Activated CD4-positive, alpha-beta T cell treated with anti-CD3 and anti-CD28 coated beads, Interleukin-10, Interleukin-2, amounts not matched to agents 100 ng/mL and 50 ng/mL, durations not matched to agents 16 hours and 8 hours (primary cell): ENCODE data around the gene ZNF280D.
"Not testable (repeated sequence)": the region's sequence is repeated elsewhere in the genome, so short reads cannot be mapped to it uniquely, and the experiment has no call there.

ENCODE experiments used
- DNase-seq: peaks from one replicate; pipeline ENCODE4 v3.0.0-alpha.2; 2020

Gene ZNF280D, protein sequence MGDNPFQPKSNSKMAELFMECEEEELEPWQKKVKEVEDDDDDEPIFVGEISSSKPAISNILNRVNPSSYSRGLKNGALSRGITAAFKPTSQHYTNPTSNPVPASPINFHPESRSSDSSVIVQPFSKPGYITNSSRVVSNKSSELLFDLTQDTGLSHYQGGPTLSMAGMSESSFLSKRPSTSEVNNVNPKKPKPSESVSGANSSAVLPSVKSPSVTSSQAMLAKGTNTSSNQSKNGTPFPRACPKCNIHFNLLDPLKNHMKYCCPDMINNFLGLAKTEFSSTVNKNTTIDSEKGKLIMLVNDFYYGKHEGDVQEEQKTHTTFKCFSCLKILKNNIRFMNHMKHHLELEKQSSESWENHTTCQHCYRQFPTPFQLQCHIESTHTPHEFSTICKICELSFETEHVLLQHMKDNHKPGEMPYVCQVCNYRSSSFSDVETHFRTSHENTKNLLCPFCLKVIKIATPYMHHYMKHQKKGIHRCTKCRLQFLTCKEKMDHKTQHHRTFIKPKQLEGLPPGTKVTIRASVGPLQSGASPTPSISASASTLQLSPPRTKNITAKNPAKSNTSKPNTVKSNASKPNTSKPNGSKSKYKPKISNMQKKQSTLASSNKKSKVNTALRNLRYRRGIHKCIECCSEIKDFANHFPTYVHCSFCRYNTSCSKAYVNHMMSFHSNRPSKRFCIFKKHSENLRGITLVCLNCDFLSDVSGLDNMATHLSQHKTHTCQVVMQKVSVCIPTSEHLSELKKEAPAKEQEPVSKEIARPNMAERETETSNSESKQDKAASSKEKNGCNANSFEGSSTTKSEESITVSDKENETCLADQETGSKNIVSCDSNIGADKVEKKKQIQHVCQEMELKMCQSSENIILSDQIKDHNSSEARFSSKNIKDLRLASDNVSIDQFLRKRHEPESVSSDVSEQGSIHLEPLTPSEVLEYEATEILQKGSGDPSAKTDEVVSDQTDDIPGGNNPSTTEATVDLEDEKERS

DNA sequence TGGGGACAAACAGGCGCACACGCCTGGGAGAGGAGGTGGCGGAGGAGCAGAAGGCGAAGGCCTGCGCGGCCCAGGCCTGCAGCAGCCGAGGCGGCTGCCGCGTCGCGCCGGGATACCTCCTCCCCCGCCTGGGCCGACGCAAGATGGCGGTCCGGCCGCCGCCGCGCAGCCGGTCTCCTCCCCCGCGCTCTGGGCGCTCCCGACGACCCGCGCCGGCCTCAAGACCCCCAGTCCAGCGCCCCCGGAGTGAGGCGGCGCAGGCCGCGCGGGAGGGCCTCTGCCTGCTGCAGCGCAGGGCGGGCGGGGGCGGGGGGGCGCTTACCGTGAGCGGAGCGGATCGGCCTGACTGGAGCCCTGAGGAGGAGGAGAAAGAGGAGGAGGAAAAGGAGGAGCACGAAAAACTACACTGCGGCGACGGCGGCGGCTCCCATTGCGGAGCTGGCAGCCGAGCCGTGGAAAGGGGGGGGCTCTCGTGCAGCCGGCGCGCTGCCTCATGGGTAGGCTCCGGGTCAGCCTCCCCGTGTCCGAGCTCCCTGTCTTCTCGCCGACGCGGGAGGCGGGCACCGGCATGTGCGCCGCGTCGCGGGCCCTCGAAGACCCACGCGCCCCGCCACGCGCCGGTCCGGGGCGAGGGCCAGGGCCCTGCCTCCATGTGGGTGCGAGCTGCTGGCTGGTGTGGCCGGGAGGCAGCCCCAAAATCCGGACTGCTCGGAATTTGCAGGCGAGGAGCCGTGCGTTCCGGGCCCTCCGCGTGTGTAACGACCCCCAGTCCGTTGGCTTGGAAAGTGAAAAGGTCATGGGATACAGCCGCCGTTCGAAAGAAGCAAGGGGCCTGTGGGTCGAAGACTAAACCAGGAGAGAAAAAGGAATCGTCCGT lies at the start of gene ZNF280D:
ZNF280D (minus strand) TSS at position 374 of the 877 bp plus-strand sequence. CDS start 26,400 bp downstream, outside the sequence.
- peak; percentile 87 for DNase-seq

DNA sequence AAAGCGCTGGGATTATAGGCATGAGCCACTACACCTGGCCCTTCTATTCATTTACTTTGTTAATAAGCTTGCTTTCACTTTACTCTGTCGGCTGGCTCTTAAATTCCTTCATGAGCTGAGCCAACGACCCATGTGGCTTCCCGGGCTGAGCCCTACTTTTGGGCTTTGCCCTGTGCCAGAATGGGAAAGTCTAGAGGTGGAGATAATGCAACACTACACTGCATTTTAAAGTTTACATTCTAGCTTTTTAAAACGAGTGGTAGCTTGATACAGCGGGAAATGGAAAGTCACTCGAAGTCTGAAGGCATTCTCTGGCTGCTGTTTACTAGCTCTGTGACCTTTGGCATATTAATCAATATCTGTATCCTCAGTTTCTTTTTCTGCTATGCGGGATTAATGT lies 49.0 kb upstream of the ZNF280D start:
- DNase-seq = no peak

DNA sequence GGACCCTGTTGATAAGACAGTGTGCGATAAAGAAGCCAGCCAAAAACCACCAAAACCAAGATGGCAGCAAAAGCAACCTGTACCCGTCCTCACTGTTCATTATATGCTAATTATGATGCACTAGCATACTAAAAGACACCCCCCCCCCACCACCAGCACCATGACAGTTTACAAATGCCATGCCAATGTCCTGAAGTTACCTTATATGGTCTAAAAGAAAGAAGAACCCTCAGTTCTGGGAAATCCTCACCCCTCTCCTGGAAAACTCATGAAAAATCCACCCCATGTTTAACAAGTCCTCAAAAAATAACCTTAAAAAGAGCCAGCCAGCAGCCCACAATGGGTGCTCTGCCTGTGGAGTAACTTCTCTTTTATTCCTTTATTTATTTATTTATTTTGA lies 48.4 kb upstream of the ZNF280D start:
- DNase-seq = no peak

DNA sequence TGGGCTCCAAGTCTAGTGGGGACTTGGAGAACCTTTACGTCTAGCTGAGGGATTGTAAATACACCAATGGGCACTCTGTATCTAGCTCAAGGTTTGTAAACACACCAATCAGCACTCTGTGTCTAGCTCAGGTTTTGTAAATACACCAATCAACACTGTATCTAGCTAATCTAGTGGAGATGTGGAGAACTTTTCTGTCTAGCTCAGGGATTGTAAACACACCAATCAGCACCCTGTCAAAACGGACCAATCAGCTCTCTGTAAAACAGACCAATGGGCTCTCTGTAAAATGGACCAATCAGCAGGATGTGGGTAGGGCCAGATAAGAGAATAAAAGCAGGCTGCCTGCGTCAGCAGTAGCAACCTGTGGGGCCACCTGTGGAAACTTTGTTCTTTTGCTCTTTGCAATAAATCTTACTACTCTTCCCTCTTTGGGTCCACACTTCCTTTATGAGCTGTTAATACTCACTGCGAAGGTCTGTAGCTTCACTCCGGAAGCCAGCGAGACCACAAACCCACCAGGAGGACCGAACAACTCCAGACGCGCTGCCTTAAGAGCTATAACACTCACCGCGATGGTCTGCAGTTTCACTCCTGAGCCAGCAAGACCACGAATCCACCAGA lies 46.9 kb upstream of the ZNF280D start:
- DNase-seq = peak; percentile 55

DNA sequence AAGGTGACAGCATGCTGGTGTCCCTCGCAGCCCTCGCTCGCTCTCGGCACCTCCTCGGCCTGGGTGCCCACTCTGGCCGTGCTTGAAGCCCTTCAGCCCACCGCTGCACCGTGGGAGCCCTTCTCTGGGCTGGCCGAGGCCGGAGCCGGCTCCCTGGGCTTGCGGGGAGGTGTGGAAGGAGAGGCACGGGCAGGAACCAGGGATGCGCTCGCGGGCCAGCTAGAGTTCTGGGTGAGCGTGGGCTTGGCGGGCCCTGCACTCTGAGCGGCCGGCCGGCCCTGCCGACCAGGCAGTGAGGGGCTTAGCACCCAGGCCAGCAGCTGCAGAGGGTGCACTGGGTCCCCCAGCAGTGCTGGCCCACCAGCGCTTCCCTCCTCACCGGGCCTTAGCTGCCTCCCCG lies 46.1 kb upstream of the ZNF280D start:
- DNase-seq = not testable (repeated sequence)

DNA sequence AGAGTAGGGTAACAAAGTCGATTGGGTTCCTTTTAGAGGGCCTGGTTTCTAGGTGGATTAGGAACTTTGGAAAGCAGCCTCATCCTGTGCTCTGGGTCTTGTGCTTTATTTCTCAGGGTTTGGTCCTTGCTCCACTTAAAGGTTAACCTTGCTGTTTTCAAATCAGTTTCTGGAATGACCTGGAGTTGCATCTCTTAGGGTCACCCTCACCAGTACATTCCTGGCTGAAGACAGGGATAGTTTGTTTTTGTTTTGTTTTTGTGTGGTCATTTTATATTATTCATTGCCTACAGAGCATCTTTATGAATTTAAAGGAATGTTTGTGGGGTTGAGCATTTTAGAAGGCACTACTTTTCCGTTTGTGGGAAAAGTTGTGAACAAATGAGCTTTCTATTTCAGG lies 45.5 kb upstream of the ZNF280D start:
- no peak for DNase-seq

DNA sequence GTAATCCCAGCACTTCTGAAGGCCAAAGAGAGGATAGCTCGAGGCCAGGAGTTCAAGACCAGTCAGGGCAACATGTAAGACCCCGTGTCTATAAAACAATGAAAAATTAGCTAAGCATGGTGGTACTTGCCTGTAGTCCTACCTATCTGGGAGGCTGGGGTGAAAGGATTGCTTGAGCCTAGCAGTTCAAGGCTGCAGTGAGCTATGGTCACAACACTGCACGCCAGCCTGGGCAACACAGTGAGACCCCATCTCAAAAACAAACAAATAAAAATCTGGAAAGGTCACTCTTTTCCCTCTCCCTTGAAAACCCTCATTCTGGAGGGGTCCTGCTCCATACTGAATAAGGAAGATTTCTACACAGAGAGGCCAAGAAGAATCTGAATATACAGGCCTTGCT lies 43.5 kb upstream of the ZNF280D start:
- DNase-seq = no peak

DNA sequence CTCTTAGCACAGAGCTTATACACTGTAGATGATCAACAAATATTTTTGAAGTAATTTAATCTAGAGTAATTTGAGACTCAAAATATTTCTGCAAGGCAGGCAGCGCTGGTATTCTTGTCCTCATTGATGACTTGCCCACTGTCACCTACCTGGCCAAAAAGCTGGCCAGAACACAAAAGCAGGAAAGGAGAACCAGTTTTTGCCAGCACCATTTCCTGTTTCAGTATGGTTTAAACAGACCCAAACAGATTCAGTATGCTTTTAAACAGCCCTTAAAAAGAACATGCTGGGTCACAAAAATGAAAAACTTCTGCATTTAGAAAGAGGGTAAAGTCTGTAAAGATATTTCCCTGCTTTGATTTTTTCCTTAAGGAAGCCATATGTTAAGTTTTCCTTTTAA lies 42.3 kb upstream of the ZNF280D start:
- DNase-seq = no peak

DNA sequence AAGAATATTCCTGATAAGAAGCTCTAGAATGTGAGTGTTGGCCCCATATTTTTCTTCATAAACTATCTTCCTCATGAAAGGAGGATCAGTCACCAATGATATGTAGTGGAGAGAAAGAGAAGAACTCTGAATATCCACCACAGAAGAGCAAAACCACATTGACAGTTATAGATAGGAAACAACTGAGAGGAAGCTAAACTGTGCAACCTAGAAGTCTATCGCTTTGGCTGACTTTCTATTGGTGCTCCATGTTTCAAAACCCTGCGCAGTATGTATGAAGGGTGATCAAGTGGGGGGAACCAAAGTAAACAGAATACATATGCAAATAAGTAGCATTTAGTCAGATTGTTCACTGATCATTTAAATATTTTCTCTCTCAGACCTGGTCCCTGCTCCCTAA lies 41.0 kb upstream of the ZNF280D start:
- no peak for DNase-seq

DNA sequence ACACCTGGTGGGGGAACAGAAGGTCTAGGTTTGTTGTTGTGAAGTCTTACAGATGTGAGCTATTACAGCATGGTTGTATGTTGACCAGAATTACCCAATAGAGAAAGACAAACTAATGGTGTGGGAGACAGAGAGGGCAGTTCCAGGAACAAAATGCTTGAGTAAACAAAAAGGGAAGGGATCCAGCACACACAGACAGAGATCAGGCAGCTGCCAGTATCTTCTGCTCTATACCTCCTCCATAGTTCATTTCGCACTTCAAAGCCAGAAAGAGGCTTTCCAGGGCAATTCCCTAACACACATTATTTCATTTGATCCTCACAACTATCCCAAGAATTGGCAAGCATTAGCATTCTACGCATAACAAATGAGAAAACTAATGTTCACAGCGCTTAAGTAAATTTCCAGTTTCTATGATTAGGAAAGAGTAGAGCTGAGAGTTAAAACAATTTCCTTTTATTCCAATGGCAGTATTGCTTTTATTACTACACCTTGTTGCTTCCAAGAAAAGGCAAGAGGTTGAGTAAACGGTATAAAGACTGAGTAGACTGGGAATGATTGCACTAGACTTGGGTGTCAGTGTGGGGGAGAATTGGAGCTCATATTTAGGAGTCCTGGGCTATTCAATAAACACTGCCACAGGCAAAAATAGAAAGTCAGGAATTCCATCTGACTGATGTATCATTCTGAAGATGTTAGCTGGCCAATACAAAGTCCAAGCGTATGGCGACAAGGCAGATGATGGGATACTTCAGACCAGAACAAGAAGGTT lies 39.7 kb upstream of the ZNF280D start:
- no peak for DNase-seq

DNA sequence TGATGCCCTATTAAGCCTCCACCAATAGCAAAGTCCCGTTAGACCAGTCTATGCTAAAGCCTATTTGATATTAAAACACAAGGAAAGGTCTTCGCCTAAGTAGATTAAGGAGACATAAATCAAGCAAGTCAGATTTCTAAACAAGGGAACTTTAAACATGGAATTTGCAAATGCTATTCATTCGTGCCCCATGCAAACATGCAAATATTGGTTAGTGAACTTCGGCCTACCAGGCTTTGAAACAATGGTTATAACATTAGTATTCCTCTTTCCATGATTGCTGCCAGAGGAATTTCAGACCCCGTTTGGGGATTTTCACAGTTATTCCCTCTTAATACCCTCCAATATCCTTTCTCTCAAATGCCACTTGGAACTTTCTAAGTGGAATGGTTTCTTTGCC lies 36.9 kb upstream of the ZNF280D start:
- no peak for DNase-seq

DNA sequence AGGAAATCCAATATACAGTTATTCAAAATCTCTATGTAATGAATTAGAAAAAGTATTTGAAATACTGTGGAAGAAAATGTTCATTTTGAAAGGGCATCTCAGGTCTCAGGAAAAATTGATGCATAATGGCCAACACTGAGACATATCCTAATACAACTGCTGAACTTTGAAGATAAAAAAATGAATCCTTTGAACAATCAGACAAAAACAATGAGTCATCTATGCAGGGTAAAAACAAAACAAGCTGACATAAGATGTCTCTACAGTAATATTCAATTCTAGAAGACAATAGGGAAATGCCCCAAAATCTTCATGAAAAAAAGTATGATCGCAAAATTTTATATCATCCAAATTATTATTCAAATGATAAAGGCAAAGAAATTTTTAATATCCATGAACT lies 34.0 kb upstream of the ZNF280D start:
- peak; percentile 70 for DNase-seq

DNA sequence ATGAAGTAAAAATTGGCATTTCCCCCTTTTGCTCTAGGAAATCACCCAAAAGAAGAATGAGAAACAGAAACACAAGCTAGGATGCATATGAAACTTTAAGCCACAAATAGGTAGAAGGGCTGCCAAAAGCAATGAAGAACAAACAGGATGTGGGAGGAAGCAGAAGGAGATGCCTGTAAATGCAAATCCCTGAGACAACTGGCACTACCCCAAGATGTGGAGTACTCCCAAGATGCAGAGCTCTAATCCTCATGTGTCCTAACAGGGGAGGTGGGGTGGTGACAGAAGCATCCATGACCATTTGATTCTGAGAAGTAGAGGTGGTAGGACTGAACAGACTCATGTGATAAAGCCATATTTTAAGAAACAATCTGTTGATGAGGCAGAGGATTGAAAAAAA lies 31.9 kb upstream of the ZNF280D start:
- no peak for DNase-seq

DNA sequence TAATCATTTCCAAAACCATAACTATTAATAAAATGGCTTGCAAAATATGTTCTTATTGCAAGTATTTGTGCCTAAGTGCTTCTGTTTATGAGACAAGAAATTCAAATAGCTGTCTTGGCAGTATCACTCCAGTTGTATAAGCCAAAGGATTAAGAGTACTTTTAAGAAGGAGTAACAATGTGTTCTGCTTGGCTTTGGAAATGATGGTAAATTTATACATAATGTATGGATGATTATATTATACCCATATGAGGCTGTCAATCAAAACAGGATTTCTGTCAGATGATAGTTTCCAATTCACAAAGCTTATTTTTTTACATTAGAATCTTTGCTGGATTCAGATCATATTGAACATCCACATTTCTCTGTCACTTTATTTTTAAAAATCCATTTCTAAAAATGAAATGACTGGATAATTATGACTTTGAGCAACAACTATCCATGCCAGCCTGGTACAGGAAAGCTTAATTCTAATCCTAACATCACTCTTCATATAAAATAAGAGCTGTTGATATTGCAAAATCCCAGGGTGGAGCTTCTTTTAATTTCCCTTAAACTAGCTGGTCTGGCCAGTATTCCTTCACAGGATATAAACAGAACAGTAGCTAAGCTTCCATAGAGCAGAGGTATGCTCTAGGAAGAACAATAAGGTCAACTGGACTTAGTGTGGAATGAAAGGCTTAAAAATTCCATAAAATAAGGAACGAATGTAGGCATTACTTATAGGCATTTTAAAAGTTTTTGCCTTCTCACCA lies 30.0 kb upstream of the ZNF280D start:
- DNase-seq = no peak

DNA sequence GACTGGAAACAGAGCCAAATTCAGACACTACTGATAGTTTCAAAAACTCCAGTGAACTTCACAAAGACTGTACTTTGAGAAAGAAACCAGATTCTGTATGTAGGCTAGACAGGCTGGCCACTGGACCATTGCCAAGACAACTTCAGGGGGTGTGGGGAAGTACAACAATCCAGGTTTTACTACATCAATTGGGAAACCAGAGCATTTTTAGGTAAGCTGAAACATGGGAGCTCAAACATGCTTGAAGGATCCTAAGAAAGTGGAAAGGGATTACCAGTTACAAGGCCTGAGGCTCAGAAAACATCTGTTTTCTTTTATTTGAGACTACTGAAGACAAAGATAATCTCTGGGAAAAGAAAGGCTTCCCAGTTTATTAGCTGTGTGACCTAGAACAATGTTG lies 26.9 kb upstream of the ZNF280D start:
- DNase-seq = no peak

DNA sequence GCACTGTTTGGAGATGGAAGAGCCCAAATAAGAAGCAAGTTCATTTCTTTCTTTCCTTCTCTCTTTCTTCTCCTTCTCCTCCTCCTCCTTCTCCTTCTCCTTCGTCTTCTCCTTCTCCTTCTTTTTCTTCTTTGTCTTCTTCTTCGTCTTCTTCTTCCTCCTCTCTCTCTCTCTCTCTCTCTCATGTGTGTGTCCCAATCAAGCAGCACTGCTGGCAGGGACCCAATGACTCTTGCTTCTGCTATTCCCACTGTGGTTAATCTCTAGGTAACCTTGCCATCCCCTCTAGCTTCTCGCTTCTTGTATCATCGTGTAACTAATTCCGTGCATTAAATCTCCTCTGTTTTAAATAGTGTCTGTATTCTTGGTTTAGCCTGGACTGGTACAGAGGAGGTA lies 26.1 kb upstream of the ZNF280D start:
- DNase-seq = no peak

DNA sequence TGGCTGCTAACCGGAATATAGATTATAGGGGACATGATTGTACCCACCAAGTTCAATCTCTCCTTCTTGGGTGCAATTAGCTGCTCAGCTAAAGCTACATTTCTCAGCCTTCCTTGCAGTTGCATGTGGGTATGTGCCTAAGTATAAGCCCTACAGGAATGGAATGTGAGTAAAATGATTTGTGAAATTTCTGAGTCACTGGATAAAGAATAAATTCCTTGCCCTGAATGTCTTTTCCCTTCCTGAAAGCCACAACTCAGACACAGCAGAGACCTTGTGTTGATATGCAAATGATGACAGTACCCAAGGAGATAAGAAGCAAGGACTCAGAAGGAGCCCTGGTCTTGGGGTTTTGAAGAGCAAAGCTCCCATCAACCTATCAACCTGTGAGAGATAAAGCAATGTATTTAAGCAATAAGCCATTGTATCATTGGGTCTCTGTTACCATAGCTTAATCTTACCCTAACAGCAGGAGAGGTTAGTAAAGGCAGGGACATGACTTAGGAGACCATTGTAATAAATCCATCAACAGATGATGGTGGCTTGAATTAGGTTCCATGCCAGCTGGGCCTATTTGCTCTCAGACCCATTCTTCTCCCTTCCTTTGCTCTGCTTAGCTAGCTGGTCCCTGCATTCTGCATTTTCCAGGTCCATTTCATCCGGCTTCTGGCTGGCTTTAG lies 25.6 kb upstream of the ZNF280D start:
- no peak for DNase-seq

DNA sequence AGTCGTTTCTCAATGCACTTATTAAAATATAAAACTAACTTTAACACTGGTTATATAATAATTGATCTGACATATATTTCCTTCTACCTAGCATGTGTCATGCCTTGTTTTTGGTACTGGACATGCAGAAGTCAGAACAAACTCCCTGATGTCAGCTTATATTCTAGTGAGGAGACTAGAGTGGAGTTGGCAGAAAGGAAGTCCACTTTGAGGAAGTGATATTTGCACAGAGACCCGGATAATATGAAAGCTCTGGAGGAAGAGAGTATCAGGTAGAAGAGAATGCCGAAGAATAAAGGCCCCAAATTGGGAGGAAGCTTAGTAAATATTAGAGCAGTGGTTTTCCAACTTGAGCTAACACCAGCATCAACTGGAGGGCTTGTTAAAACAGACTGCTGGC lies 24.6 kb upstream of the ZNF280D start:
- no peak for DNase-seq

DNA sequence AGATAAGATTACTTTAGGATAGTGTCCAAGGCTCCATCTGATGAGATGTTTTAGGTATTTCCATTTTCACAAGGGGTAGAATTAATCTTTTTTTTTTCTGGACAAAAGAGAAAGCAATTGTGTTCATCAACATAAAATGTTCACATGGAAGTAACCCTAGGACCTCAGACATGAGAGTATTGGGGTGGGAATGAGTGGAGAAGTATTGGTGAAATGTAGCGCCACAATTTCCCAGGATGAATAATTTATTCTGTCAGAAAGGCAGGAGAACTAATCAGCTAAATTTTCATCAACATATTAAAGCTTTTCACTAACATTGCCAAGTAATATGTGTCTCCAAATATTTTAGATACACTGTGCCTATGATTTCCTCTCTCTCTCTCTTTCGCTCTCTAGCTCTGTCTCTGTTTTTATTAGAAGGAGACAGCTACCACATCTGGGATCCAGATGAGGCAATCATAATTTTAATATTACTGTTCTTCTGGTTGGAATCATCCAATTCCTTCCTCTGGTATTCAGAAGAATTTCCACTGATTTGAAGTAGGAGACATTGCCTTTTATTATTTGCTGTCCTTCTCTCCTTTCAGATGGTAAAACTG lies 21.6 kb upstream of the ZNF280D start:
- DNase-seq = no peak

DNA sequence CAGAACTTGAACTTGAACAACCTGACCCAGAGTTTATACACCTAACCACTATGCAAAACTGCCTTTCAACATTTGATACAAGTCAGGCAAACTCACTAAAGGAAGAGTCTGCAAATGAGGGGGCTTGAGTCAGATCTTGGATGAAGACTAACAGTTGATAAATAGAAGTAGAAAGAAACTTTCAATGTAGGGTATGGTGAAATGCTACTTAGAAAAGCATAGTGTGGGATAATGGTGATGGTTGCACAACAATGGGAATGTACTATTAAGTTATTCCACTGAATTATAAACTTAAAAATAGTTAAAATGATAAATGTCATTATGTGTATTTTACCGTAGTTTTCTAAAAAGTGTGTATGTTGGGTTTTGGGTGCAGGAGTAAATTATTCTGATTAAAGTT lies 19.7 kb upstream of the ZNF280D start:
- DNase-seq = no peak
